Fibroblast of villous mesenchyme (primary cell): ENCODE measurements around the gene PRDM2. TPM values are rescaled to one million over a fixed set of nuclear protein-coding genes. Genes with fewer than 3 reads are reported as not detected.

Experiments
- DNase-seq: peaks from one replicate; pipeline ENCODE4 v3.0.0-alpha.2; 2010; ENCODE audit warnings: low read depth
- H3K4me3 ChIP-seq: 2 replicates; pipeline ENCODE4 v1.5.1; 2011; ENCODE audit warnings: low read depth, mild to moderate bottlenecking, low read length
- CTCF ChIP-seq: IDR thresholded peaks from 2 replicates; pipeline ENCODE4 v1.5.1; 2012; ENCODE audit warnings: low read depth, mild to moderate bottlenecking, low read length; ENCODE audit not compliant: insufficient read depth
- total RNA-seq: library from RNA; depleted of rRNA; stranded (reverse); fragments of >200 nt; gene quantifications from 2 replicates; pipeline ENCODE4 v1.2.3, GENCODE V29; 2012

PRDM2 gene
- total RNA-seq, 1 donor: 19.9 TPM

- no peak overlapping the region for H3K4me3 ChIP-seq
- TF ChIP-seq CTCF: no peak
- no peak for DNase-seq
These were observed 103.0 kb downstream of the PRDM2 start for GRCh38 chr1:13802782-13803545.

- no peak overlapping the region for H3K4me3 ChIP-seq
- TF ChIP-seq CTCF: no peak
- no peak for DNase-seq
These were observed 103.7 kb downstream of the PRDM2 start for GRCh38 chr1:13803546-13804239.

GRCh38 chr1:13804240-13804633, 104.2 kb downstream of the PRDM2 start:
- TF ChIP-seq CTCF: no peak
- no peak for DNase-seq
- no peak overlapping the region for H3K4me3 ChIP-seq

- H3K4me3 ChIP-seq: no peak overlapping the region
- no peak for TF ChIP-seq CTCF
- no peak for DNase-seq
These were observed 105.4 kb downstream of the PRDM2 start for GRCh38 chr1:13805431-13805830.

- DNase-seq: no peak
- H3K4me3 ChIP-seq: no peak overlapping the region
- no peak for TF ChIP-seq CTCF
These were observed 106.1 kb downstream of the PRDM2 start for GRCh38 chr1:13806108-13806507.

GRCh38 chr1:13807209-13807608, 107.2 kb downstream of the PRDM2 start:
- peak; percentile 41 for DNase-seq
- H3K4me3 ChIP-seq: no peak overlapping the region
- peak; percentile 63 for TF ChIP-seq CTCF

- no peak overlapping the region for H3K4me3 ChIP-seq
- no peak for TF ChIP-seq CTCF
- DNase-seq: peak; percentile 57
These were observed 108.7 kb downstream of the PRDM2 start for GRCh38 chr1:13808729-13809131.
